OCI-LY3 (cell line): Measurements from ENCODE around the gene LRRN2.

ENCODE experiments used
- H2AFZ ChIP-seq: fragments of 200-600, 300-600 bp; shearing (Covaris generic); 2 replicates; pipeline ENCODE4 v1.6.0; 2014; ENCODE audit warnings: antibody characterized with exemption, low read depth, low read length
- H3K27ac ChIP-seq: fragments of 200-600, 300-600 bp; sonication (generic); 2 replicates; pipeline ENCODE4 v1.5.1; 2014; ENCODE audit warnings: mild to moderate bottlenecking, low read length, moderate library complexity, mixed read lengths
- H3K27me3 ChIP-seq: fragments of 200-600, 300-600 bp; sonication (generic); 2 replicates; pipeline ENCODE4 v1.6.1; 2014; ENCODE audit warnings: low read depth, low read length, mixed read lengths
- H3K36me3 ChIP-seq: fragments of 200-600, 300-600 bp; sonication (generic); replicated peaks from 2 replicates; pipeline ENCODE3; 2014; ENCODE audit warnings: low read depth, low read length, mixed read lengths
- H3K4me1 ChIP-seq: fragments of 300-600, 200-600 bp; sonication (generic); 2 replicates; pipeline ENCODE4 v1.6.1; 2014; ENCODE audit warnings: low read length, mixed read lengths
- H3K4me2 ChIP-seq: fragments of 200-600, 300-600 bp; sonication (generic); 2 replicates; pipeline ENCODE4 v1.6.1; 2014; ENCODE audit warnings: low read length, mixed read lengths
- H3K4me3 ChIP-seq: fragments of 300-600, 200-600 bp; sonication (generic); 2 replicates; pipeline ENCODE4 v1.5.1; 2014; ENCODE audit warnings: antibody characterized with exemption, mild to moderate bottlenecking, low read length, moderate library complexity
- H3K79me2 ChIP-seq: fragments of 300-600, 200-600 bp; shearing (Covaris generic); 2 replicates; pipeline ENCODE4 v1.6.1; 2014; ENCODE audit warnings: mild to moderate bottlenecking, low read length, mixed read lengths
- H3K9ac ChIP-seq: fragments of 300-600, 200-600 bp; shearing (Covaris generic); 2 replicates; pipeline ENCODE4 v1.6.0; 2014; ENCODE audit warnings: mild to moderate bottlenecking, low read length, moderate library complexity
- H3K9me3 ChIP-seq: fragments of 200-600, 300-600 bp; shearing (Covaris generic); 2 replicates; pipeline ENCODE4 v1.6.1; 2014; ENCODE audit warnings: low read length, mixed read lengths; ENCODE audit not compliant: insufficient read depth
- H4K20me1 ChIP-seq: fragments of 200-600, 300-600 bp; sonication (generic); 2 replicates; pipeline ENCODE4 v1.6.1; 2016; ENCODE audit warnings: low read length, mixed read lengths; ENCODE audit not compliant: insufficient read depth
- CTCF ChIP-seq: fragments of 200-600, 300-600 bp; sonication (generic); IDR thresholded peaks from 2 replicates; pipeline ENCODE4 v1.5.1; 2014; ENCODE audit warnings: antibody characterized with exemption, low read length, low read depth
- EZH2phosphoT487 ChIP-seq: fragments of 200-600 bp; shearing (Covaris generic); IDR thresholded peaks from 2 replicates; pipeline ENCODE4 v1.6.1; 2018; ENCODE audit warnings: antibody characterized with exemption, mixed run types, low read depth

The LRRN2 gene

DNA sequence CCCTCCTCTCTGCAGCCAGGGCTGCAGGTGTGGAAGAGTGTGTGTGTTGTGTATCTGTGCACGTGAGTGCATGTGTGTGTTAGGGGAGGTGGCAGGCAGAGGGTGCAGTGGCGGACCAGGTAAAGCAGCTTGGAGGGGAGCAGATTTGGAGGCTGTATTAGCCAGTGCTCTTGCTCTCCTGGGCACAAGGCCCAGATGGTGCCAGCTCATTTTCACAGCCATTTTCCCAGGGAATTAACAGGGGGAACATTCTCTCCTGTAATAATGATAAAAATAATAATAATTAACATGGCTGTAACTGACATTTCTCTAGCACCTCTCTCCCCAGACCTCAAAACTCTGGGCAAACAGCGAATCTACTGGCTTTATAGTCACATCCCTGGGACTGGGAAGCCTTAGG lies 43.6 kb downstream of the LRRN2 start:
- no peak overlapping the region for H3K4me2 ChIP-seq
- no peak overlapping the region for H3K27ac ChIP-seq
- no peak overlapping the region for H3K4me3 ChIP-seq
- H3K9me3 ChIP-seq, result no peaks in the 10 kb centered on the region
- H2AFZ ChIP-seq, result no peak overlapping the region
- H3K36me3 ChIP-seq, result no peaks in the 10 kb centered on the region
- TF ChIP-seq CTCF, result no peak
- no peak for TF ChIP-seq EZH2phosphoT487
- H3K9ac ChIP-seq, result no peak overlapping the region
- no peaks in the 10 kb centered on the region for H3K79me2 ChIP-seq
- H3K27me3 ChIP-seq, result peaks cover 34% of the 10 kb centered on the region
- no peaks in the 10 kb centered on the region; the same call in none of the 2 replicates for H4K20me1 ChIP-seq
- H3K4me1 ChIP-seq, result no peaks in the 10 kb centered on the region

DNA sequence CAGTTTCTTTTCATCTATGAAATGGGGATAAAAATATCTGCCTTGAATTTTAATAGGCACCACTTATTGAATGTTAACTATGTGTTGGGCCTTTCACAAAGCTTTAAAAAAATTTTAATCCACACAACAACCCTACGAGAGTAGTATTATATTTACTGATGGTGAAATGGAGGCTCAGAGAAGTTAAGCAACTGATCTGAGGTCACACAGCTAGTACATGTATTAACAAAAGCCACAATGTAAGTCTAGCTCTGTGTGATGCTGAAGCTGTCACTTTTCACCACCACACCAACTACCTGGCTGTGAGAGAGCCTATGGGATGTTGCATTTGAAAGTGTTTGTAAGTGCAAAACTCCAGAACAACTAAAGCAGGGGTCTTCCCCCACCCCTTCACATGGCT lies 44.1 kb downstream of the LRRN2 start:
- H3K9me3 ChIP-seq, result no peaks in the 10 kb centered on the region
- H3K4me3 ChIP-seq, result no peak overlapping the region
- no peak overlapping the region for H2AFZ ChIP-seq
- no peaks in the 10 kb centered on the region for H3K4me1 ChIP-seq
- no peaks in the 10 kb centered on the region for H3K79me2 ChIP-seq
- TF ChIP-seq CTCF, result no peak
- TF ChIP-seq EZH2phosphoT487, result no peak
- H4K20me1 ChIP-seq, result no peaks in the 10 kb centered on the region; the same call in none of the 2 replicates
- no peak overlapping the region for H3K4me2 ChIP-seq
- no peak overlapping the region for H3K9ac ChIP-seq
- no peak overlapping the region for H3K27ac ChIP-seq
- H3K27me3 ChIP-seq, result peaks cover 37% of the 10 kb centered on the region
- H3K36me3 ChIP-seq, result no peaks in the 10 kb centered on the region

DNA sequence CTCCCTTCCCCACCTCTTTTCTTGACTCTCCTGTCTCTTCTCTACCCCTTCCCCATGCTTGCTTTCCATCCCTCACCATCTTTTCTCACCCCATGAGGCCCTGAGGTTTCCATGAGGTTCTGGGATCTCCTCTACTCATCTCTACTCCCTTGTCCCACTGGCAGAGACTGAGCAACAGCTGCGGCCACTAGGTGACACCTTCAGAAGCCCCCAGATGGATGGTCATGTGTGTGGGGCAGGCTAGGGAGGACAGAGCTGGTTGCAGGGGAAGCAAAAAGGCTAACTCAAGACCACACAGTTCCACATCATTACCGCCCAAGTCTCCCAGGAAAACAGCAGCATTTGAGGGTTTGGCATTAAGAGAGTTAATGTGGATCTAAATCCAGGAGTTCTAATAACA lies 45.0 kb downstream of the LRRN2 start:
- H2AFZ ChIP-seq, result no peak overlapping the region
- H3K9ac ChIP-seq, result no peak overlapping the region
- H3K36me3 ChIP-seq, result no peaks in the 10 kb centered on the region
- H3K4me3 ChIP-seq, result no peak overlapping the region
- no peaks in the 10 kb centered on the region; the same call in none of the 2 replicates for H4K20me1 ChIP-seq
- peaks cover 37% of the 10 kb centered on the region for H3K27me3 ChIP-seq
- H3K9me3 ChIP-seq, result no peaks in the 10 kb centered on the region
- no peak overlapping the region for H3K4me2 ChIP-seq
- H3K27ac ChIP-seq, result no peak overlapping the region
- no peaks in the 10 kb centered on the region for H3K79me2 ChIP-seq
- no peaks in the 10 kb centered on the region for H3K4me1 ChIP-seq
- no peak for TF ChIP-seq CTCF
- TF ChIP-seq EZH2phosphoT487, result no peak

DNA sequence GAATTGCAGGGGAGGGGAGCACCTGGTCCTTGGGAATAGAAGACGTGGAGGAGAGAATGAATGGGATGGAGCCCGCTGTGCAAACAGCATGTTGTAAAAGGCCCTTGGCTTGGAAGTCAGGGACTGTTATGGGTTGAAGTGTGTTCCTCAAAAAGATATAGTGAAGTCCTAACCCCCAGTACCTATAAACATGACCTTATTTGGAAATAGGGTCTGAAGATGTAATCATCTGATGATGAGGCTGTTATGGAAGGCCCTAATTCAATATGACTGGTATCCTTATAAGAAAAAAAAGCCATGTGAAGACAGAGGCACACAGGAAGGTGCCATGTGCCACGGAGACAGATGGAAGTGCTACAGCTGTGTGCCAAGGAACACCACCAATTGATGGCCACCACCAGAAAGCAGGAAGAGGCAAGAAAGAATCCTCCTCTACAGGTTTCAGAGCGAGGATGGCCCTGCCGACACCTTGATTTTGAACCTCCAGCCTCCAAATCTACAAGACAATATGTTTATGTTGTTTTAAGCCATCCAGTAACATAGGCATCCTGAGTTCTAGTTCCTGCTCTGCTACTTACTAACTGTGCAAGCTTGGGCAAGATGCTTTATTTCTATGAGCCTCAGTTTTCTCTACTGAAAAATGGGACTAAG lies 51.2 kb downstream of the LRRN2 start:
- Histone ChIP-seq H3K9ac (no peak overlapping the region), H4K20me1 (no peaks in the 10 kb centered on the region), H3K4me2 (no peak overlapping the region), H3K9me3 (no peaks in the 10 kb centered on the region), H3K4me1 (no peaks in the 10 kb centered on the region), H3K27me3 (peaks cover 19% of the 10 kb centered on the region), H3K4me3 (no peak overlapping the region), H3K27ac (no peak overlapping the region), H3K79me2 (no peaks in the 10 kb centered on the region), H3K36me3 (no peaks in the 10 kb centered on the region), H2AFZ (no peak overlapping the region)
- TF ChIP-seq EZH2phosphoT487 (no peak), CTCF (no peak)
